DMS114 treated with DMSO at 0.1 percent for 48 hours (cell line): Measurements from ENCODE around the gene BCL2A1.
"Not testable (repeated sequence)": the region's sequence is repeated elsewhere in the genome, so short reads cannot be mapped to it uniquely, and the experiment has no call there.

Source experiments
- DNase-seq: peaks from one replicate; lab custom pipeline; 2025; ENCODE audit not compliant: unreplicated experiment; lab: John Stamatoyannopoulos, UW

BCL2A1 gene

GRCh38 chr15:79926116-79926515 lies 44.9 kb downstream of the BCL2A1 start:
- not testable (repeated sequence) for DNase-seq

- DNase-seq, result no peak
Measured at GRCh38 chr15:79924379-79924778, 46.6 kb downstream of the BCL2A1 start.

- peak; percentile 96 for DNase-seq
Measured at GRCh38 chr15:79923515-79924169, 47.4 kb downstream of the BCL2A1 start.

GRCh38 chr15:79923079-79923514 lies 47.9 kb downstream of the BCL2A1 start:
- DNase-seq, result no peak

GRCh38 chr15:79922512-79923078 lies 48.4 kb downstream of the BCL2A1 start:
- no peak for DNase-seq

- no peak for DNase-seq
Measured at GRCh38 chr15:79919749-79920511, 51.1 kb downstream of the BCL2A1 start.

GRCh38 chr15:79919090-79919748 lies 51.8 kb downstream of the BCL2A1 start:
- no peak for DNase-seq

GRCh38 chr15:79918278-79918677 lies 52.7 kb downstream of the BCL2A1 start:
- DNase-seq, result no peak

- no peak for DNase-seq
Measured at GRCh38 chr15:79916502-79917132, 54.4 kb downstream of the BCL2A1 start.

GRCh38 chr15:79915776-79916501 lies 55.1 kb downstream of the BCL2A1 start:
- DNase-seq, result not testable (repeated sequence)

- no peak for DNase-seq
Measured at GRCh38 chr15:79914728-79915127, 56.3 kb downstream of the BCL2A1 start.
